Muscle of arm (tissue), 12 donors: Measurements from ENCODE around the gene KCNMA1. TPM values are rescaled to one million over a fixed set of nuclear protein-coding genes. Genes with fewer than 3 reads are reported as not detected.

ENCODE experiments used
- DNase-seq: peaks from one replicate; pipeline ENCODE4 v3.0.0-alpha.2; 2013
- polyA plus RNA-seq, 12 donors: library from polyadenylated mRNA; unstranded; fragments of 120-200 nt; gene quantifications; one replicate each; pipeline ENCODE4 v1.2.1, GENCODE V29; 2013; ENCODE audit not compliant: insufficient read length in 12 of 12

KCNMA1 gene
- polyA plus RNA-seq, 12 donors: 12.3 to 20.1 (median 16.4) TPM; not detected in 1

GRCh38 chr10:77378366-77379349, 258.9 kb downstream of the KCNMA1 start:
- DNase-seq: no peak

DNA sequence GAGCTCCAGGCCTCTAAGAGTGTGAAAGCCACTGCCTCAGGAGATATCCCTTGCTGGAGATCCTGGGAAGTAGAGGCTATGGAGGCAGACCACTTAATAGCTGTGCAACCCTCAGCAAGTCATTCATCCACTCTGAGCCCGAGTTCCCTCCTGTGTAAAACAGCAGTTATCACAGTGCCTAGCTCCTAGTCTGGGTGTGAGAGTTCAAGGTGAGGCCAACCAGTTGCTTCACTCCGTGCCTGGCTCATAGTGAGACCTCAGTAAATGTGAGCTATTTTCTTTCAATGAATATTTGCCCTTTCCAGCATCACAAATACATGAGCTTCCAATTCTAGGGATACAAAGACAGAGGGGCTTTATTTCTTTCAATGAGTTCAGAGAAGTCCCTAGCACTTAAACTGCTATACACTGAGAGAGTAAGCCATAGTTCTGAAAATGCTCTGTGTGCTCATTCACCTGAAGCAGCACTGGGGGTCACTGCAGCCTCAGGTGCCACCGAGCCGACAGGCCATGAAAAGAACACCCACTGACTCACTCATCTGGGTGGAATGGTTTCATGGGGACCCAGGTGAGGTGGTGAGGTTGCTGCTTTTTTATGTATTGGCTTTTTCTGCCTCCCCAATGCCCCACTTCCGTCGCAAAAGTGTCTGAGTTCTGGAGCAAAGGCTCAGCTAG, 259.8 kb downstream of the KCNMA1 start:
- DNase-seq: no peak

- no peak for DNase-seq
These were observed 260.6 kb downstream of the KCNMA1 start for GRCh38 chr10:77377034-77377433.

- no peak for DNase-seq
These were observed 263.4 kb downstream of the KCNMA1 start for GRCh38 chr10:77374189-77374656.

GRCh38 chr10:77371848-77372799, 265.5 kb downstream of the KCNMA1 start:
- no peak for DNase-seq

DNA sequence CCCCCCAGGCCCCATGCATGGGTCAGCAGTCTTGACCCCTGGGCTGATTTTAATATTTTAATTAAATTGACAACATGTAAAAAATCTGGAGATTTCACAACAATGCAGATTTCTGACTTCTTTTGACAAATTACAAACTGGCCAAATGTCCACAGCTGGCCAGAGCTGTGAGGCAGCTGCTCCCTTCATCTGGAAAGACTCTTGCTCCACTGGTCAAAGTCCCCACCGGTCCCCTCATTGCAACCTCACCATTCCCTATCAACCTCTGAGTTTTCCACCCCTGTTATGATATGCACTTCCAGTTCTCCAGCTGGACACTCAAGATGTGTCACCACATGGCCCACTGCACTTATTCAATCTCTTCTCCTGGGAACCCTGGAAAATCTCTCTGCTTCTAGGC, 266.2 kb downstream of the KCNMA1 start:
- no peak for DNase-seq

- DNase-seq: no peak
These were observed 269.6 kb downstream of the KCNMA1 start for GRCh38 chr10:77368006-77368405.

- DNase-seq: no peak
These were observed 274.4 kb downstream of the KCNMA1 start for GRCh38 chr10:77363210-77363609.

GRCh38 chr10:77361831-77362230, 275.8 kb downstream of the KCNMA1 start:
- DNase-seq: no peak

DNA sequence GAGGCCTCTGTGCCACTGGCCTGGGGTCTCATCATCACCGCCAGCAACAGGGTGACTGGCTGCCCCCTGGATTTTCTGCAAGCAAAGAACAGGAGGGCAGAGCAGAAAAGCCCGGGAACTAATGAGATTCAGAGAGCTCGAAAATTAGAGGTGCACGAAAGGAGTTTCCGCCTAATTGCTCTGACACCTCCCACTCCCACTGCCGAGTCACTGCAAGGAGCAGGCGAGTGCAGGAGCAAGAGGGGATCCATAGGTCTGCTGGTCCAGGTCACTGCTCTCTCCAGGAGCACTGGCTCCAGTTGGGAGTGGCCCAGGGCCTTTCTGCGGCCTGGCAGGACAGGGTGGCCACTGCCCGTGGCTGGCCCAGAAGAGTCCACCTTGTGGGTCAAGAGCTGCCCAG, 276.2 kb downstream of the KCNMA1 start:
- no peak for DNase-seq

DNA sequence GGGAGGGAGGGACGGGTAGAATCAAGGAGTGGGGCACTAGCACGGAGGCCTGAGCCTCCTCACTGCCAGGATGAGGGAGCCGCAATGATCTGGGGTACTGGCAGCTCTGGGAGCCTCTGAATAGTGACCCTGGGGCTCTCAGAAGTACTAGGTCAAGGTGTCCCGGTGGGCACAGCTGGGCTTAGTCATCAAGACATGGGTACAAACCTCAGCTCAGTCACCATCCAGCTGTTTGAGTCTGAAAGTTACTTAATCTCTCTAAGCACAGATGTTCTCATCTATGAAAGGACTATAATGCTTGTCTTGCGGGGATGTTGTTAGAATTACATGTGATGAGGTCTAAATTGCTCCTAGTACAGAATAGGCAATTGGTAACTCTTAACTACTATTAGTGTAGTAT, 276.8 kb downstream of the KCNMA1 start:
- no peak for DNase-seq

- DNase-seq: no peak
These were observed 277.6 kb downstream of the KCNMA1 start for GRCh38 chr10:77359950-77360520.

- DNase-seq: no peak
These were observed 278.3 kb downstream of the KCNMA1 start for GRCh38 chr10:77359287-77359691.

- no peak for DNase-seq
These were observed 279.0 kb downstream of the KCNMA1 start for GRCh38 chr10:77358656-77359055.

GRCh38 chr10:77357611-77358310, 279.8 kb downstream of the KCNMA1 start:
- no peak for DNase-seq

DNA sequence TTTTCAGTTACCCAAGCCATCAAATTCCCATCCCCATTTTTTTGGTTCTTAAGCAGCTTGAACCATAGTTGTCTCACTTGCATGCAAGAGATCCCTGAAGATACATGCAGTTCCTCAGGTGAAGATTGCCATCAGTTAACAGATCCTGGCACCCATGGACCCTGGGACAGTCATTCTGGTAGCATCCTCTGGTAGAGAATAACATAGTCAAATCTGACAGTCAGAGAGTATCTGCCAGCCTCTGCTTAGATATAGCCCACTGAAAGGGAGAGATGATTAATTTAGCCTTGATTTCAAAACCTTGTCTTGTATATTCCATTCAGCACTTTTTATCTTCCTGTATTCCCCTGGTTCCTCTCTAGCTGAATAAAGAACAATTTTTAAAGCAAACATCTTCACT, 280.4 kb downstream of the KCNMA1 start:
- no peak for DNase-seq

- DNase-seq: no peak
These were observed 281.8 kb downstream of the KCNMA1 start for GRCh38 chr10:77355844-77356243.

- DNase-seq: no peak
These were observed 286.2 kb downstream of the KCNMA1 start for GRCh38 chr10:77351386-77351785.

- DNase-seq: no peak
These were observed 286.9 kb downstream of the KCNMA1 start for GRCh38 chr10:77350711-77351119.

GRCh38 chr10:77350134-77350533, 287.5 kb downstream of the KCNMA1 start:
- no peak for DNase-seq

DNA sequence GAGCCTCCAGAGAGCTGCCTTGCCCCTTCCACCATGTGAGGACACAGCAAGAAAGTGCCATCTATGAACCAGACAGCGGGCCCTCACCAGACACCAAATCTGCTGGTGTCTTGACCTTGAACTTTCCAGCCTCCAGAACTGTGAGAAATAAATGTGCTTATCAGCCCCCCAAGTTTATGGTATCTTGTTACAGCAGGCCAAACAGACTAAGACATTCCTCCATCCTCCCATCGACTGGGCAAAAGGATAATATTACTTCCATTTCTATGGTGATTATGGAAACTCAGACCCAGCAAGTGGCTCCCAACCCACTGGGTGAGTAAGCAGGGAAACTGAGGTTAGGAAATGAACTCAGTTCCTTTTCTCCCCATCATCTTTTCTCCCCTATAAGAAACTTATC, 288.4 kb downstream of the KCNMA1 start:
- no peak for DNase-seq
